Esophagus muscularis mucosa (tissue), 3 donors: ENCODE results near the gene RNF168.
"Not testable (repeated sequence)": the region's sequence is repeated elsewhere in the genome, so short reads cannot be mapped to it uniquely, and the experiment has no call there.

Source experiments
- POLR2A ChIP-seq: fragments of 450-650 bp; IDR thresholded peaks from one replicate; pipeline ENCODE4 v1.6.1; 2017; ENCODE audit warnings: antibody characterized with exemption, moderate library complexity, mild to moderate bottlenecking, low read depth
- POLR2AphosphoS5 ChIP-seq, 2 donors: sonication (generic); formaldehyde crosslinking; IDR thresholded peaks; one replicate each; pipeline ENCODE4 v1.6.1; 2017; ENCODE audit warnings: antibody characterized with exemption in 2 of 2
- TF ChIP-seq, protein P1 (sequence below), 3 experiments: fragments of 200-600 bp in 2 of 3; fragments of 450-650 bp in 1 of 3; sonication (generic) in 2 of 3; IDR thresholded peaks; one replicate each; pipeline ENCODE4 v1.5.1; 2017 to 2019; ENCODE audit warnings: antibody characterized with exemption in 3 of 3, mild to moderate bottlenecking in 2 of 3, moderate library complexity in 1 of 3

DNA sequence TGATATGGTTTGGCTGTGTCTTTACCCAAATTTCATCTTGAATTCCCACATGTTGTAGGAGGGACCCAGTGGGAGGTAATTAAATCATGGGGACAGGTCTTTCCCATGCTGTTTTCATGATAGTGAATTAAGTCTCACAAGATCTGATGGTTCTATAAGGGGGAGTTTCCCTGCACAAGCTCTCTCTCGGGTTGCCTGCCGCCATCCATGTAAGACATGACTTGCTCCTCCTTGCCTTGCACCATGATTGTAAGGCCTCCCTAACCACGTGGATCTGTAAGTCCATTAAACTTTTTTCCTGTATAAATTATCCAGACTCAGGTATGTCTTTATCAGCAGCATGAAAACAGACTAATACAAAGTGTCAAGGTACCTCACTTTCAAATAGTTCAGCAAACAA is 46.6 kb upstream of the RNF168 start:
- TF ChIP-seq POLR2AphosphoS5 (IDR thresholded peaks at IDR 0.05); POLR2A: not testable (repeated sequence)
- TF ChIP-seq, protein P1, sequence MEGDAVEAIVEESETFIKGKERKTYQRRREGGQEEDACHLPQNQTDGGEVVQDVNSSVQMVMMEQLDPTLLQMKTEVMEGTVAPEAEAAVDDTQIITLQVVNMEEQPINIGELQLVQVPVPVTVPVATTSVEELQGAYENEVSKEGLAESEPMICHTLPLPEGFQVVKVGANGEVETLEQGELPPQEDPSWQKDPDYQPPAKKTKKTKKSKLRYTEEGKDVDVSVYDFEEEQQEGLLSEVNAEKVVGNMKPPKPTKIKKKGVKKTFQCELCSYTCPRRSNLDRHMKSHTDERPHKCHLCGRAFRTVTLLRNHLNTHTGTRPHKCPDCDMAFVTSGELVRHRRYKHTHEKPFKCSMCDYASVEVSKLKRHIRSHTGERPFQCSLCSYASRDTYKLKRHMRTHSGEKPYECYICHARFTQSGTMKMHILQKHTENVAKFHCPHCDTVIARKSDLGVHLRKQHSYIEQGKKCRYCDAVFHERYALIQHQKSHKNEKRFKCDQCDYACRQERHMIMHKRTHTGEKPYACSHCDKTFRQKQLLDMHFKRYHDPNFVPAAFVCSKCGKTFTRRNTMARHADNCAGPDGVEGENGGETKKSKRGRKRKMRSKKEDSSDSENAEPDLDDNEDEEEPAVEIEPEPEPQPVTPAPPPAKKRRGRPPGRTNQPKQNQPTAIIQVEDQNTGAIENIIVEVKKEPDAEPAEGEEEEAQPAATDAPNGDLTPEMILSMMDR (IDR thresholded peaks at IDR 0.05) = not testable (repeated sequence)
